Measurements from ENCODE around the gene TBX2. TPM values are rescaled to one million over a fixed set of nuclear protein-coding genes. Genes with fewer than 3 reads are reported as not detected.

The TBX2 gene
- total and polyA plus RNA-seq, 9 of the 15 experiments (the other 6 are each of a cell fraction or from before 2014, with no cell fraction given) = 0.18 TPM; not detected in 8

- Histone ChIP-seq H3K9me1 (ENCODE audit: control insufficient read depth, insufficient read depth, low read length) (peaks cover 3% of the 10 kb centered on the region), H3K9me3 (replicated peaks; ENCODE audit: control insufficient read depth, insufficient read depth, low read depth, low read length) (no peaks in the 10 kb centered on the region), H2AFZ (ENCODE audit: low read depth, low read length) (no peak overlapping the region), H3K79me2 (ENCODE audit: control insufficient read depth, insufficient read depth, low read length) (no peaks in the 10 kb centered on the region), H3K27me3 (ENCODE audit: control insufficient read depth in 2 of 2, insufficient read depth in 2 of 2, low read length in 2 of 2) (peaks cover 13 to 70% of the 10 kb centered on the region in 2 experiments; a peak in 4 of 5 replicates), H4K20me1 (replicated peaks; ENCODE audit: control insufficient read depth, insufficient read depth, low read length) (peaks cover 11% of the 10 kb centered on the region; the same call in 1 of the 2 replicates), H3K9ac (ENCODE audit: insufficient read depth in 1 of 2, low read depth in 2 of 2, low read length in 2 of 2) (no peak overlapping the region), H3K4me2 (ENCODE audit: insufficient read depth, low read length) (no peak overlapping the region), H3K27ac (ENCODE audit: extremely low read depth, low read depth, low read length) (no peak overlapping the region), H3K36me3 (ENCODE audit: control insufficient read depth, insufficient read depth, low read length) (no peaks in the 10 kb centered on the region), H3K4me3 (no peak overlapping the region), H3K4me1 (replicated peaks in 1 of 2; ENCODE audit: control insufficient read depth in 2 of 2, insufficient read depth in 2 of 2, low read length in 2 of 2) (no peaks in the 10 kb centered on the region)
- ChIA-PET POLR2A (no interaction called here), CTCF (ENCODE audit: low intra/inter-chr PET ratio) (no interaction called here)
- no peak for FAIRE-seq
- ATAC-seq = no peak
- in situ Hi-C loops (cut with MboI) (no loop called here), intact Hi-C loops (cut with micrococcal nuclease) (no loop called here)
- TF ChIP-seq KDM1A (IDR thresholded peaks at IDR 0.05) (no peak), ZBTB11 (CRISPR knock-in tag; IDR thresholded peaks at IDR 0.05) (peak in 1 of 3 experiments; percentile 81; a peak in 2 of 6 replicates)
- no TSS peak for BruUV-seq (replicated peaks)
- 2% methylated on average over 18 of the region's 18 CpGs for WGBS (ENCODE audit: insufficient coverage, low coverage, missing lambda C conversion rate)
- DNase-seq (ENCODE audit: extremely low read depth in 1 of 4, low spot score in 3 of 4) = no peak
Observed at GRCh38 chr17:61383689-61384201, 15.9 kb upstream of the TBX2 start.
